KMS-11 (cell line): ENCODE data around the gene TSPO2.

Source experiments
- H2AFZ ChIP-seq: fragments of 200-600 bp; sonication (generic); 2 replicates; pipeline ENCODE4 v1.6.1; 2016; ENCODE audit warnings: antibody characterized with exemption, mixed run types, low read depth
- H3K27ac ChIP-seq: fragments of 200-600 bp; sonication (generic); 2 replicates; pipeline ENCODE4 v1.6.1; 2016; ENCODE audit warnings: mild to moderate bottlenecking, mixed run types
- H3K27me3 ChIP-seq: fragments of 200-600 bp; sonication (generic); 2 replicates; pipeline ENCODE4 v1.6.1; 2017; ENCODE audit warnings: mild to moderate bottlenecking, low read depth, mixed run types, moderate library complexity; ENCODE audit not compliant: insufficient read depth
- H3K36me3 ChIP-seq: fragments of 200-600 bp; sonication (generic); 2 replicates; pipeline ENCODE4 v1.6.1; 2017; ENCODE audit warnings: mild to moderate bottlenecking, mixed run types; ENCODE audit not compliant: insufficient read depth
- H3K4me1 ChIP-seq: fragments of 200-600 bp; sonication (generic); 2 replicates; pipeline ENCODE4 v1.6.1; 2016; ENCODE audit warnings: mild to moderate bottlenecking, low read depth, mixed run types; ENCODE audit not compliant: poor library complexity, severe bottlenecking
- H3K4me2 ChIP-seq: fragments of 200-600 bp; sonication (generic); 2 replicates; pipeline ENCODE4 v1.7.0; 2016; ENCODE audit warnings: mild to moderate bottlenecking, mixed run types
- H3K4me3 ChIP-seq: fragments of 200-600 bp; sonication (generic); IDR thresholded peaks from 2 replicates; pipeline ENCODE4 v1.6.1; 2017; ENCODE audit warnings: low read depth, low read length, mixed read lengths; ENCODE audit not compliant: insufficient read depth
- H3K79me2 ChIP-seq: fragments of 200-600 bp; sonication (generic); 2 replicates; pipeline ENCODE4 v1.6.1; 2016; ENCODE audit warnings: low read depth, mixed run types; ENCODE audit not compliant: insufficient read depth
- H3K9ac ChIP-seq: fragments of 200-600 bp; sonication (generic); 2 replicates; pipeline ENCODE4 v1.6.1; 2016; ENCODE audit warnings: mild to moderate bottlenecking, mixed run types
- H4K20me1 ChIP-seq: fragments of 200-600 bp; sonication (generic); 2 replicates; pipeline ENCODE4 v1.6.1; 2016; ENCODE audit warnings: mild to moderate bottlenecking, mixed run types; ENCODE audit not compliant: insufficient read depth
- TF ChIP-seq, protein P1 (sequence below): fragments of 200-600 bp; sonication (generic); conservative IDR thresholded peaks from 2 replicates; pipeline ENCODE4 v1.6.1; 2017; ENCODE audit warnings: low read depth, mild to moderate bottlenecking, antibody characterized with exemption, low read length, moderate library complexity, mixed read lengths

TSPO2 gene

DNA sequence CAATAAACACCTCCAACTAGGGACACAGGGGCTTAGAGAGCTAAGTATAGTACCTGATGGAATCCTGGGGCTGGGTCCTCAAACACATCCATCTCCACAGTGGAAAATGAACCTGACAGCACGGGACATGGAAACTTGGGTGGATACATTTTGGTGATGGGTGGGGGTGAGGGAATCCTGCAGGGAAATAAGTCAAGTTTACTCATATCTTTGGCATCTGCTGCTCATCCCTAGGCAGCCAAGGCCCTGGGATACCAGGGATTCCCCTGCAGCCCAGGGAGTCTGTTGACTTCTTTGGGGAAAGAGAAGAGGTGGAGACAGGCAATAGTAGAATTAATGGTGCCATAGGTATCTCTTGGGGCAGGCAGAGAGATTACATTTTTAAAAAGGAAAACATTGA is 17.3 kb downstream of the TSPO2 start:
- Histone ChIP-seq H4K20me1 (no peaks in the 10 kb centered on the region), H2AFZ (no peak overlapping the region), H3K4me1 (peaks cover 5% of the 10 kb centered on the region), H3K79me2 (no peaks in the 10 kb centered on the region), H3K4me3 (no peak overlapping the region), H3K27me3 (no peaks in the 10 kb centered on the region), H3K9ac (no peak overlapping the region), H3K36me3 (no peaks in the 10 kb centered on the region), H3K27ac (no peak overlapping the region), H3K4me2 (no peak overlapping the region)
- TF ChIP-seq, protein P1, sequence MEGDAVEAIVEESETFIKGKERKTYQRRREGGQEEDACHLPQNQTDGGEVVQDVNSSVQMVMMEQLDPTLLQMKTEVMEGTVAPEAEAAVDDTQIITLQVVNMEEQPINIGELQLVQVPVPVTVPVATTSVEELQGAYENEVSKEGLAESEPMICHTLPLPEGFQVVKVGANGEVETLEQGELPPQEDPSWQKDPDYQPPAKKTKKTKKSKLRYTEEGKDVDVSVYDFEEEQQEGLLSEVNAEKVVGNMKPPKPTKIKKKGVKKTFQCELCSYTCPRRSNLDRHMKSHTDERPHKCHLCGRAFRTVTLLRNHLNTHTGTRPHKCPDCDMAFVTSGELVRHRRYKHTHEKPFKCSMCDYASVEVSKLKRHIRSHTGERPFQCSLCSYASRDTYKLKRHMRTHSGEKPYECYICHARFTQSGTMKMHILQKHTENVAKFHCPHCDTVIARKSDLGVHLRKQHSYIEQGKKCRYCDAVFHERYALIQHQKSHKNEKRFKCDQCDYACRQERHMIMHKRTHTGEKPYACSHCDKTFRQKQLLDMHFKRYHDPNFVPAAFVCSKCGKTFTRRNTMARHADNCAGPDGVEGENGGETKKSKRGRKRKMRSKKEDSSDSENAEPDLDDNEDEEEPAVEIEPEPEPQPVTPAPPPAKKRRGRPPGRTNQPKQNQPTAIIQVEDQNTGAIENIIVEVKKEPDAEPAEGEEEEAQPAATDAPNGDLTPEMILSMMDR: no peak

DNA sequence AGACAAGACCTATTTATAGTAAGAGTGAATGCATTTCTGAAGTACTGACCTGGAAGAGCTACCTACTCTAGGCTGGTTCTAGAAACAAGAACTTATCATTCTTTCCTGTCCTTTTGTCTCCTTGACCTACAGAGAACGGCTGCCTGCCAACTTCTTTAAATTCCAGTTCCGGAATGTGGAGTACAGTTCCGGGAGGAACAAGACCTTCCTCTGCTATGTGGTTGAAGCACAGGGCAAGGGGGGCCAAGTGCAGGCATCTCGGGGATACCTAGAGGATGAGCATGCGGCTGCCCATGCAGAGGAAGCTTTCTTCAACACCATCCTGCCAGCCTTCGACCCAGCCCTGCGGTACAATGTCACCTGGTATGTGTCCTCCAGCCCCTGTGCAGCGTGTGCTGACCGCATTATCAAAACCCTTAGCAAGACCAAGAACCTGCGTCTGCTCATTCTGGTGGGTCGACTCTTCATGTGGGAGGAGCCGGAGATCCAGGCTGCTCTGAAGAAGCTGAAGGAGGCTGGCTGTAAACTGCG is 19.0 kb downstream of the TSPO2 start:
- Histone ChIP-seq H3K4me1 (peaks cover 8% of the 10 kb centered on the region), H3K27ac (no peak overlapping the region), H3K9ac (no peak overlapping the region), H3K4me3 (no peak overlapping the region), H3K36me3 (no peaks in the 10 kb centered on the region), H3K4me2 (no peak overlapping the region), H3K79me2 (no peaks in the 10 kb centered on the region), H3K27me3 (no peaks in the 10 kb centered on the region), H2AFZ (no peak overlapping the region), H4K20me1 (no peaks in the 10 kb centered on the region)
- TF ChIP-seq, protein P1: no peak

DNA sequence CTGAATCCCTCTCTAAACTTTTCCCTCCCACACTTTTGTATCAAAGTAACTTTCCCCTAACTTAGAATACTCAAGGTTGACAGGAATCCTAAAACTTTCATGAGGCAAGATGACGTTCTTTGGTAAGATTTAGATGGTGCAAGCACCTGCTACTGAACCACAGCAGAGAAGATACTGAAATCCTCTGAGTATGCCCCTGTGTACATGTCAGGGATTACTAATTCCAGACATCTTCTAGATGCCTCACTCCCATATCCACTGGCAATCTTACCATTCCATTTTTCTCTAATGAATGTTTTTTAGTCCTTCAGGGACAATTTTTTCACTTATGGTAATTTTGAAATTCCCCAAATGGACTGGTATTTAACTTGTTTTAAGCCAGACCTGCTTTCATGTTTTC is 19.8 kb downstream of the TSPO2 start:
- Histone ChIP-seq H3K36me3 (no peaks in the 10 kb centered on the region), H3K27me3 (no peaks in the 10 kb centered on the region), H3K4me3 (no peak overlapping the region), H3K9ac (no peak overlapping the region), H2AFZ (no peak overlapping the region), H3K27ac (no peak overlapping the region), H3K79me2 (no peaks in the 10 kb centered on the region), H4K20me1 (no peaks in the 10 kb centered on the region), H3K4me1 (peaks cover 8% of the 10 kb centered on the region), H3K4me2 (no peak overlapping the region)
- TF ChIP-seq, protein P1: no peak

DNA sequence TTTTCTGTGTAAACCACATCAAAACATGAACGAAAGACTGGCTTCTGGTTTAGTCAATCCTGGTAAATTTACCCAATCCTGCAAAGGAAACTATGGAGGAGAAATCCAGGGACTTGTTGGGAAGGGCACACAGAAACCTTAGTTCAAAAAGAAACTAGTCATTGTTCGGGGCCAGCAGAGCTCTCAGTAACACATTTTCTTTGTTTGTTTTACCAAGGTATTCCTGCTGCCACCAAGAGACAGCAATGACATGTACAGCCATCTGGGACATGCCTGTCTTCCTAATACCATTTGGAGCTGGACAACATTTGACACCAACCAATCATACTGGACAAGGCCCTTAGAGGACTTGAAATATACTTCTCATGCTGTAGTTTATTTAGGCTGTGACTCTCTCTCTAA is 21.6 kb downstream of the TSPO2 start:
- H3K4me3 ChIP-seq: no peak overlapping the region
- H4K20me1 ChIP-seq: no peaks in the 10 kb centered on the region
- no peaks in the 10 kb centered on the region for H3K79me2 ChIP-seq
- no peaks in the 10 kb centered on the region for H3K36me3 ChIP-seq
- no peak overlapping the region for H3K9ac ChIP-seq
- TF ChIP-seq, protein P1: no peak
- H2AFZ ChIP-seq: no peak overlapping the region
- H3K4me2 ChIP-seq: no peak overlapping the region
- H3K27me3 ChIP-seq: no peaks in the 10 kb centered on the region
- no peak overlapping the region for H3K27ac ChIP-seq
- peaks cover 8% of the 10 kb centered on the region for H3K4me1 ChIP-seq
